ENCODE measurements around the gene ARHGAP32. TPM values are rescaled to one million over a fixed set of nuclear protein-coding genes. Genes with fewer than 3 reads are reported as not detected.
"Not testable (repeated sequence)": the region's sequence is repeated elsewhere in the genome, so short reads cannot be mapped to it uniquely, and the experiment has no call there.

The ARHGAP32 gene
- total RNA-seq, 4 donors from 2014 or later, result 11.2 to 21.7 (median 18.1) TPM

DNA sequence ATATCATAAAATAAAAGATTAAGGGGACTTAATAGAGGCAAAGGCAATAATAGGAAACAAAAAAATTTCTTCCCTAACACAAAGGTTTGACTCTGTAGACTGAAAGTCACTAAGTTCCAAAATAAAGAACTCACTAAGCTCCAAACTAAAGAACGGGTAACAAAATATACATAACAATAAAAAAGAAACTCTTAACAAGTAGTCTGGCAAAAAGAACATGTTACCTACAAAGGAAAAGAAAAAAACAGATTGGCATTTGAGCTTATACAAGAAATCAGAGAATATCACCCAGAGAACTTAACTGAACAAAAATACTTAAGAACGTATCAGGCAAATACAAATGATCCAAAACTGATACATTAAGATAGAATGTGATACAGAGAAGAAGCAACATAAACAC lies 7.5 kb downstream of the ARHGAP32 start:
- TF ChIP-seq CTCF (IDR thresholded peaks at IDR 0.05), result no peak
- ATAC-seq (ENCODE audit: low FRiP score), result no peak
- no peak for DNase-seq (ENCODE audit: low spot score)

DNA sequence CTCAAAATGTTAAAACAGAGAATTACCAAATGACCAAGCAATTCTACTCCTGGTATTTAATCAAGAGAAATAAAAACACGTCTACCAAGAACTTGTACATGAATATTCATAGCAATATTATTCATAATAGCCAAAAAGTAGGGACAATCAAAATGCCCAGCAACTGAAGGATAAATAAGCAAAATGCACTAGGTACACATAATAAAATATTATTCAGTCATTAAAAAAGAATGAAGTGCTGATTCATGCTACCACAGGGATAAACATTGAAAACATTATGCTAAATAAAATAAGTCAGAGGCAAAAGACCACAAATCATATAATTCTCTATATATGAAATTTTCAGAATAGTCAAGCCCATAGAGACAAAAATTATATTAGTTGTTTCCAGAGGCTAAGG lies 24.8 kb downstream of the ARHGAP32 start:
- DNase-seq (ENCODE audit: low spot score), result no peak
- ATAC-seq (ENCODE audit: low FRiP score), result no peak
- no peak for TF ChIP-seq CTCF (IDR thresholded peaks at IDR 0.05)

DNA sequence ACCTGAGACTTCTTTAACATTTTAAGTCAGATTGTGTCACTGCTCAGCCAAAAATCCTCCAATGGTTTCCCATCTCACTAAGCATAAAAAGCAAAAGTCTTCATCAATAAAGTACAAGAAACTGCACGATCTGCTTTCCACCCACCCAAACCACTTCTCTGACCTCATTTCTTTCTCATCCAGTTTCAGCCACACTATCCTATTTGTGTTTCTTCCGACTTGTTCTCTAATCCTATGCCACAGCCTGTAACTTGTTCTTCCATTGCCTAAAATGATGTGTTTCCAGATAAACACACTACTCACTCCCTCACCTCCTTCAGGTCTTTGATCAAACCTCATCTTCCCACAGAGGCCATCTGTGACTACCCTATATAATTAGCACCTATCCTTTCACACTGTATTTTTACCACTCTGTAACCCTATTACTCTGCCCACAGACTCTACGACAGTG lies 28.4 kb downstream of the ARHGAP32 start:
- TF ChIP-seq CTCF (IDR thresholded peaks at IDR 0.05), result no peak
- no peak for DNase-seq (ENCODE audit: low spot score)
- no peak for ATAC-seq (ENCODE audit: low FRiP score)

GRCh38 chr11:129157080-129157479 lies 35.0 kb downstream of the ARHGAP32 start:
- not testable (repeated sequence) for ATAC-seq (ENCODE audit: low FRiP score); DNase-seq (ENCODE audit: low spot score)

DNA sequence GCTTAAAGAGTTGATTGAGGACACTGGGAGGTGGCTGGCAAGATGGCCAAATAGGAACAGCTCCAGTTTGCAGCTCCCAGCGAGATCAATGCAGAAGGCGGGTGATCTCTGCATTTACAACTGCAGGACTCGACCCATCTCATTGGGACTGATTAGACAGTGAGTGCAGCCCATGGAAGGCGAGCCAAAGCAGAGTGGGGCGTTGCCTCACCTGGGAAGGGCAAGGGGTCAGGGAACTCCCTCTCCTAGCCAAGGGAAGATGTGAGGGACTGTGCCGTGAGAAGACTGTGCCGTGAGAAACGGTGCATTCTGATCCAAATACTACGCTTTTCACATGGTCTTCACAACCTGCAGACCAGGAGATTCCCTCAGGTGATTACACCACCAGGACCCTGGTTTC lies 36.4 kb downstream of the ARHGAP32 start:
- ATAC-seq (ENCODE audit: low FRiP score), result no peak
- no peak for DNase-seq (ENCODE audit: low spot score)
- no peak for TF ChIP-seq CTCF (IDR thresholded peaks at IDR 0.05)

GRCh38 chr11:129148487-129148886 lies 43.6 kb downstream of the ARHGAP32 start:
- TF ChIP-seq CTCF (IDR thresholded peaks at IDR 0.05), result no peak
- no peak for ATAC-seq (ENCODE audit: low FRiP score)
- DNase-seq (ENCODE audit: low spot score), result no peak

DNA sequence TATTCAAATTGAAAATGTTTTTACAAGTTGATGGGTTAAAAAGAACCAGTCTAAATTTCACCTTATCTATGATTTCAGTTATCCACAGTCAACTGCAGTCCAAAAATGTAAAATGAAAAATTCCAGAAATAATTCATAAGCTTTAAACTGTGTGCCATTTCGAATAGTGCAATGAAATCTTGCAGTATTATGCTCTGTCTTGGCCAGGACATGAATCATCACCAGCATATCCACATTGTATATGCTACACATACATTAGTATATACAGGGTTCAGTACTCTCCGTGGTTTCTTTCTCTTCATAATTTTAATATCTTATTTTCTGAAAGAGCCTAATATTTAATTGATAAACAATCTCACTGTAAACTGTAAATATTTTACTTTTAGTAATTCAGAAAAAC lies 45.9 kb downstream of the ARHGAP32 start:
- DNase-seq (ENCODE audit: low spot score) (no peak), ATAC-seq (ENCODE audit: low FRiP score) (no peak)
- TF ChIP-seq CTCF (IDR thresholded peaks at IDR 0.05), result no peak

- no peak for DNase-seq (ENCODE audit: low spot score)
- TF ChIP-seq CTCF (IDR thresholded peaks at IDR 0.05), result no peak
- ATAC-seq (ENCODE audit: low FRiP score), result no peak
These were observed 46.8 kb downstream of the ARHGAP32 start for GRCh38 chr11:129145276-129145675.
